Panc1 (cell line): ENCODE results near the gene COX8A. TPM values are rescaled to one million over a fixed set of nuclear protein-coding genes. Genes with fewer than 3 reads are reported as not detected.
A peak's percentile ranks its signal among the peaks of the same experiment; 100 is the strongest.

ENCODE experiments used
- ATAC-seq: fragments of 200-7000 bp; cut with Tn5 transposase; 2 replicates; pipeline ENCODE4 v1.9.1; 2020; ENCODE audit warnings: mild to moderate bottlenecking, moderate library complexity
- BruUV-seq: library from RNA; stranded (reverse); fragments of 400-500 nt; replicated peaks from 2 replicates; lab custom pipeline; 2021; lab: Mats Ljungman, UMichigan
- CTCF ChIA-PET: fragments of 300-600 bp; sonication (Branson Sonifier 250); formaldehyde crosslinking; loops from one replicate; lab custom pipeline; 2022; ENCODE audit warnings: antibody characterized with exemption; lab: Charles Lee
- POLR2A ChIA-PET: fragments of 300-600 bp; sonication (Branson Sonifier 250); formaldehyde crosslinking; loops from one replicate; lab custom pipeline; 2022; ENCODE audit warnings: antibody characterized with exemption; lab: Charles Lee
- DNase-seq: peaks from one replicate; pipeline ENCODE4 v3.0.0-alpha.2; 2010; ENCODE audit warnings: low read depth, low spot score
- H3K27ac ChIP-seq: 2 replicates; pipeline ENCODE4 v1.5.1; 2011; ENCODE audit warnings: mild to moderate bottlenecking, low read length, inconsistent platforms
- H3K27me3 ChIP-seq: fragments of 200-500 bp; sonication (Bioruptor generic); 2 replicates; pipeline ENCODE4 v1.6.0; 2014; ENCODE audit warnings: low read length, inconsistent platforms; ENCODE audit not compliant: control insufficient read depth, insufficient read depth
- H3K36me3 ChIP-seq: fragments of 200-500 bp; sonication (Bioruptor generic); 2 replicates; pipeline ENCODE4 v1.5.1; 2014; ENCODE audit warnings: inconsistent platforms, mild to moderate bottlenecking, low read length, moderate library complexity; ENCODE audit not compliant: control insufficient read depth, insufficient read depth
- H3K4me1 ChIP-seq: 2 replicates; pipeline ENCODE4 v1.5.1; 2011; ENCODE audit warnings: inconsistent platforms, mild to moderate bottlenecking, low read length, moderate library complexity; ENCODE audit not compliant: control insufficient read depth, insufficient read depth
- H3K4me3 ChIP-seq, 2 experiments: 2 replicates each; pipeline ENCODE4 v1.5.1; 2011 to 2012; ENCODE audit warnings: low read depth in 2 of 2, low read length in 2 of 2, mild to moderate bottlenecking in 2 of 2, inconsistent platforms in 1 of 2, moderate library complexity in 1 of 2
- H3K9me3 ChIP-seq: fragments of 200-500 bp; sonication (Bioruptor generic); 2 replicates; pipeline ENCODE4 v1.5.1; 2014; ENCODE audit warnings: low read depth, mild to moderate bottlenecking, inconsistent platforms, low read length, moderate library complexity; ENCODE audit not compliant: control insufficient read depth, insufficient read depth
- CTCF ChIP-seq: fragments of 450-650 bp; IDR thresholded peaks from 2 replicates; pipeline ENCODE4 v1.5.1; 2017; ENCODE audit warnings: mild to moderate bottlenecking
- POLR2AphosphoS5 ChIP-seq: IDR thresholded peaks from 2 replicates; pipeline ENCODE4 v1.6.1; 2012; ENCODE audit warnings: mild to moderate bottlenecking, low read depth, low read length, moderate library complexity
- REST ChIP-seq, 2 experiments: IDR thresholded peaks; 2 replicates each; pipeline ENCODE4 v1.6.1; 2011 to 2012; ENCODE audit warnings: low read depth in 2 of 2, control low read depth in 1 of 2, low read length in 1 of 2, mild to moderate bottlenecking in 1 of 2, moderate library complexity in 1 of 2; ENCODE audit not compliant: insufficient read depth in 1 of 2
- SIN3A ChIP-seq: IDR thresholded peaks from 2 replicates; pipeline ENCODE4 v1.6.1; 2012; ENCODE audit warnings: low read depth, mild to moderate bottlenecking, low read length, moderate library complexity, borderline replicate concordance; ENCODE audit not compliant: insufficient read depth
- TCF7L2 ChIP-seq: IDR thresholded peaks from 2 replicates; pipeline ENCODE4 v1.6.1; 2011; ENCODE audit warnings: mild to moderate bottlenecking, low read depth, low read length, inconsistent platforms
- in situ Hi-C: cut with HindIII; loops from 2 replicates; pipeline ENCODE4 v1.10.0; 2016; ENCODE audit warnings: low sequenced_read_pairs, low pct_unique_long_range_greater_than_20kb
- intact Hi-C: fragments of 100-400 bp; cut with micrococcal nuclease; formaldehyde crosslinking; loops from one replicate; pipeline ENCODE4 v1.10.0; 2022; ENCODE audit not compliant: unreplicated experiment
- total RNA-seq: library from RNA; stranded (reverse); gene quantifications from one replicate; pipeline ENCODE4 v1.2.1, GENCODE V29; 2021; ENCODE audit not compliant: unreplicated experiment

Gene COX8A
- total RNA-seq, 1 experiment from 2014 or later, result 613 TPM

GRCh38 chr11:64007160-64007628 lies 32.8 kb downstream of the COX8A start:
- ChIA-PET POLR2A (interaction anchor here (0.6 to 0.8 kb wide), 3 partner anchors 9 to 28 kb away, joined by 3 read pairs; partner anchors contain the start of gene OTUB1), CTCF (no interaction called here)
- H3K4me3 ChIP-seq, result peak overlapping the region; percentile 19 to 46
- H3K27me3 ChIP-seq, result no peaks in the 10 kb centered on the region
- intact Hi-C loops (no loop called here), in situ Hi-C loops (loop anchor here (10.0 kb wide), 1 partner anchor 68 kb away; no protein-coding TSS in a partner anchor)
- no peaks in the 10 kb centered on the region for H3K9me3 ChIP-seq
- peak overlapping the region; percentile 44; the same call in 1 of the 2 replicates for H3K27ac ChIP-seq
- peaks cover 49% of the 10 kb centered on the region for H3K4me1 ChIP-seq
- no peak for TF ChIP-seq SIN3A
- TF ChIP-seq POLR2AphosphoS5, result 0 out of 2 replicates have a peak, but pooled peaks have one; percentile 10
- TF ChIP-seq CTCF, result no peak; the same call in 1 of the 2 replicates
- TF ChIP-seq TCF7L2, result no peak
- no peak for DNase-seq
- peak; percentile 56 for ATAC-seq
- H3K36me3 ChIP-seq, result no peaks in the 10 kb centered on the region
- no TSS peak for BruUV-seq

GRCh38 chr11:64007629-64008282 lies 33.3 kb downstream of the COX8A start:
- CTCF ChIA-PET, result no interaction called here
- POLR2A ChIA-PET, result interaction anchor here (0.6 to 0.8 kb wide), 2 partner anchors 8 to 28 kb away, joined by 3 read pairs; no protein-coding TSS in a partner anchor
- no peaks in the 10 kb centered on the region for H3K36me3 ChIP-seq
- H3K27me3 ChIP-seq, result no peaks in the 10 kb centered on the region
- TF ChIP-seq CTCF, result no peak
- TF ChIP-seq POLR2AphosphoS5, result peak; percentile 4; the same call in 1 of the 2 replicates
- intact Hi-C loops (no loop called here), in situ Hi-C loops (loop anchor here (10.0 kb wide), 1 partner anchor 67 kb away; no protein-coding TSS in a partner anchor)
- H3K9me3 ChIP-seq, result no peaks in the 10 kb centered on the region
- peaks cover 43% of the 10 kb centered on the region for H3K4me1 ChIP-seq
- ATAC-seq (peak; percentile 56), DNase-seq (no peak)
- no TSS peak for BruUV-seq
- H3K27ac ChIP-seq, result no peak overlapping the region; the same call in 1 of the 2 replicates
- H3K4me3 ChIP-seq, result peak overlapping the region; percentile 19 to 46; a peak in 3 of 4 replicates

- CTCF ChIA-PET, result no interaction called here
- no peak for DNase-seq
- H3K4me1 ChIP-seq, result peaks cover 42% of the 10 kb centered on the region
- no peak overlapping the region; the same call in 1 of the 2 replicates for H3K27ac ChIP-seq
- no TSS peak for BruUV-seq
- in situ Hi-C loops (loop anchor here (10.0 kb wide), 1 partner anchor 66 kb away; no protein-coding TSS in a partner anchor), intact Hi-C loops (no loop called here)
- H3K4me3 ChIP-seq, result no peak overlapping the region
- no peak for TF ChIP-seq TCF7L2
- no peak for TF ChIP-seq POLR2AphosphoS5
- no peak for TF ChIP-seq REST (IDR thresholded peaks at IDR 0.05; ENCODE audit: insufficient read depth in 1 of 2, low read depth in 2 of 2, low read length in 1 of 2)
- TF ChIP-seq CTCF, result no peak
- TF ChIP-seq SIN3A, result no peak
- no peaks in the 10 kb centered on the region for H3K9me3 ChIP-seq
- ATAC-seq, result no peak
- no peaks in the 10 kb centered on the region for H3K27me3 ChIP-seq
- no peaks in the 10 kb centered on the region for H3K36me3 ChIP-seq
- POLR2A ChIA-PET, result no interaction called here
These were observed 34.0 kb downstream of the COX8A start for GRCh38 chr11:64008283-64008913.
